Thyroid gland (tissue), 4 donors: Measurements from ENCODE around the gene TBX2.
"Not testable (repeated sequence)": the region's sequence is repeated elsewhere in the genome, so short reads cannot be mapped to it uniquely, and the experiment has no call there.

Experiments used
- POLR2A ChIP-seq, 2 donors: fragments of 450-650 bp; IDR thresholded peaks; one replicate each; pipeline ENCODE4 v1.6.1; 2017; ENCODE audit warnings: antibody characterized with exemption in 2 of 2, mild to moderate bottlenecking in 2 of 2, moderate library complexity in 1 of 2
- TF ChIP-seq, protein P1 (sequence below), 6 experiments: fragments of 200-600 bp in 3 of 6; fragments of 450-650 bp in 3 of 6; sonication (generic) in 3 of 6; IDR thresholded peaks; one replicate each; pipeline ENCODE4 v1.5.1; 2016 to 2019; ENCODE audit warnings: antibody characterized with exemption in 6 of 6, mild to moderate bottlenecking in 2 of 6, inconsistent platforms in 1 of 6, moderate library complexity in 1 of 6

DNA sequence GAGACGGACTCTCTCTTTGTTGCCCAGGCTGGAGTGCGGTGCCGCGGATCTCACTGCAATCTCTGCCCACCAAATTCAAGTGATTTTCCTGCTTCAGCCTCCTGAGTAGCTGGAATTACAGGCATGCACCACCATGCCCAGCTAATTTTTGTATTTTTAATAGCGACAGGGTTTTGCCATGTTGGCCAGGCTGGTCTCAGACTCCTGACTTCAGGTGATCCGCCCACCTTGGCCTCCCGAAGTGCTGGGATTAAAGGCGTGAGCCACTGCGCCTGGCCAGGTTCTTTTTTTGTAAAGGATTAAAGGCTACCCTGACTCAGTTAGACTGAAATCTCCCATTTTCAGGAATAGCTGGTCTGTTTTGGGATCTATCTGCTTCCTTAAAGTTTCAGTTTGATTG is 40.1 kb upstream of the TBX2 start:
- TF ChIP-seq, protein P1, sequence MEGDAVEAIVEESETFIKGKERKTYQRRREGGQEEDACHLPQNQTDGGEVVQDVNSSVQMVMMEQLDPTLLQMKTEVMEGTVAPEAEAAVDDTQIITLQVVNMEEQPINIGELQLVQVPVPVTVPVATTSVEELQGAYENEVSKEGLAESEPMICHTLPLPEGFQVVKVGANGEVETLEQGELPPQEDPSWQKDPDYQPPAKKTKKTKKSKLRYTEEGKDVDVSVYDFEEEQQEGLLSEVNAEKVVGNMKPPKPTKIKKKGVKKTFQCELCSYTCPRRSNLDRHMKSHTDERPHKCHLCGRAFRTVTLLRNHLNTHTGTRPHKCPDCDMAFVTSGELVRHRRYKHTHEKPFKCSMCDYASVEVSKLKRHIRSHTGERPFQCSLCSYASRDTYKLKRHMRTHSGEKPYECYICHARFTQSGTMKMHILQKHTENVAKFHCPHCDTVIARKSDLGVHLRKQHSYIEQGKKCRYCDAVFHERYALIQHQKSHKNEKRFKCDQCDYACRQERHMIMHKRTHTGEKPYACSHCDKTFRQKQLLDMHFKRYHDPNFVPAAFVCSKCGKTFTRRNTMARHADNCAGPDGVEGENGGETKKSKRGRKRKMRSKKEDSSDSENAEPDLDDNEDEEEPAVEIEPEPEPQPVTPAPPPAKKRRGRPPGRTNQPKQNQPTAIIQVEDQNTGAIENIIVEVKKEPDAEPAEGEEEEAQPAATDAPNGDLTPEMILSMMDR (IDR thresholded peaks at IDR 0.05) = not testable (repeated sequence)
- TF ChIP-seq POLR2A (IDR thresholded peaks at IDR 0.05) = not testable (repeated sequence)
